Caco-2 (cell line): ENCODE results near the gene BAZ1B. TPM values are rescaled to one million over a fixed set of nuclear protein-coding genes. Genes with fewer than 3 reads are reported as not detected.

Source experiments
- BruUV-seq: library from RNA; stranded (reverse); fragments of 400-500 nt; replicated peaks from 2 replicates; lab custom pipeline; 2021; lab: Mats Ljungman, UMichigan
- CTCF ChIA-PET: fragments of 300-600 bp; sonication (Branson Sonifier 250); formaldehyde crosslinking; loops from one replicate; lab custom pipeline; 2022; ENCODE audit warnings: antibody characterized with exemption; lab: Charles Lee
- POLR2A ChIA-PET: fragments of 300-600 bp; sonication (Branson Sonifier 250); formaldehyde crosslinking; loops from one replicate; lab custom pipeline; 2022; ENCODE audit warnings: antibody characterized with exemption; lab: Charles Lee
- DNase-seq, 2 experiments: peaks; one replicate each; pipeline versions ENCODE4 v3.0.0 to v3.0.0-alpha.2; 2020 to 2022
- H3K27me3 ChIP-seq: replicated peaks from 2 replicates; pipeline ENCODE4 v1.6.0; 2011; ENCODE audit warnings: low read length; ENCODE audit not compliant: control insufficient read depth, insufficient read depth
- H3K36me3 ChIP-seq: 2 replicates; pipeline ENCODE4 v1.5.1; 2011; ENCODE audit warnings: low read length; ENCODE audit not compliant: control insufficient read depth, insufficient read depth
- H3K4me1 ChIP-seq: fragments of 250-450 bp; sonication (Bioruptor Pico); 2 replicates; pipeline ENCODE4 v1.5.1; 2020; ENCODE audit warnings: mild to moderate bottlenecking
- H3K4me3 ChIP-seq: 2 replicates; pipeline ENCODE4 v1.5.1; 2011; ENCODE audit warnings: low read depth, mild to moderate bottlenecking, control low read depth, low read length
- H3K9me3 ChIP-seq: fragments of 250-450 bp; sonication (Bioruptor Pico); 2 replicates; pipeline ENCODE4 v1.5.1; 2020; ENCODE audit warnings: mild to moderate bottlenecking, moderate library complexity
- H3K27ac Mint-ChIP-seq: one replicate; pipeline ENCODE4 v1.8.0; 2022; ENCODE audit warnings: mixed read lengths; ENCODE audit not compliant: unreplicated experiment
- H3K27me3 Mint-ChIP-seq: one replicate; pipeline ENCODE4 v1.8.0; 2022; ENCODE audit warnings: mixed read lengths; ENCODE audit not compliant: insufficient read depth, unreplicated experiment
- H3K36me3 Mint-ChIP-seq: one replicate; pipeline ENCODE4 v1.8.0; 2022; ENCODE audit warnings: mild to moderate bottlenecking, mixed read lengths; ENCODE audit not compliant: insufficient read depth, unreplicated experiment
- H3K4me1 Mint-ChIP-seq: one replicate; pipeline ENCODE4 v1.8.0; 2022; ENCODE audit warnings: low read depth, mixed read lengths; ENCODE audit not compliant: unreplicated experiment
- H3K4me3 Mint-ChIP-seq: one replicate; pipeline ENCODE4 v1.8.0; 2022; ENCODE audit warnings: mild to moderate bottlenecking, moderate library complexity, mixed read lengths; ENCODE audit not compliant: unreplicated experiment
- H3K9me3 Mint-ChIP-seq: one replicate; pipeline ENCODE4 v1.8.0; 2022; ENCODE audit warnings: mixed read lengths; ENCODE audit not compliant: unreplicated experiment
- CTCF ChIP-seq, 2 experiments: fragments of 200-600 bp in 1 of 2; IDR thresholded peaks; 1 replicate in 1 of 2; 2 replicates in 1 of 2; pipeline versions ENCODE4 v1.5.1 to v1.8.0; 2011 to 2022; ENCODE audit warnings: antibody characterized with exemption in 1 of 2, control low read depth in 1 of 2, inconsistent platforms in 1 of 2, low read depth in 1 of 2, low read length in 1 of 2, mild to moderate bottlenecking in 1 of 2, moderate library complexity in 1 of 2; ENCODE audit not compliant: insufficient read depth in 1 of 2, severe bottlenecking in 1 of 2, unreplicated experiment in 1 of 2
- intact Hi-C: fragments of 100-400 bp; cut with micrococcal nuclease; formaldehyde crosslinking; loops from one replicate; pipeline ENCODE4 v1.10.0; 2022; ENCODE audit not compliant: unreplicated experiment
- total RNA-seq: library from RNA; stranded (reverse); gene quantifications from 2 replicates; pipeline ENCODE4 v1.2.3, GENCODE V29; 2022

The BAZ1B gene
- total RNA-seq, 1 experiment from 2014 or later = 85.7 TPM

- no peak for DNase-seq
- ChIA-PET CTCF (no interaction called here), POLR2A (no interaction called here)
- no peak overlapping the region for H3K4me3 ChIP-seq
- no peaks in the 10 kb centered on the region for H3K27me3 ChIP-seq
- TF ChIP-seq CTCF (IDR thresholded peaks at IDR 0.05; ENCODE audit: insufficient read depth in 1 of 2, low read depth in 1 of 2, low read length in 1 of 2, severe bottlenecking in 1 of 2, unreplicated experiment in 1 of 2) = no peak
- H3K36me3 Mint-ChIP-seq = peaks cover 47% of the 10 kb centered on the region
- no peaks in the 10 kb centered on the region for H3K9me3 Mint-ChIP-seq
- H3K27ac Mint-ChIP-seq = no peak overlapping the region
- H3K4me1 ChIP-seq = peaks cover 13% of the 10 kb centered on the region
- H3K36me3 ChIP-seq = peaks cover 14% of the 10 kb centered on the region
- H3K4me1 Mint-ChIP-seq = no peaks in the 10 kb centered on the region
- intact Hi-C loops = no loop called here
- H3K27me3 Mint-ChIP-seq = no peaks in the 10 kb centered on the region
- no peak overlapping the region for H3K4me3 Mint-ChIP-seq
- H3K9me3 ChIP-seq = no peaks in the 10 kb centered on the region
- no TSS peak for BruUV-seq
Observed at GRCh38 chr7:73570521-73570920, 48.4 kb upstream of the BAZ1B start.

- H3K4me3 Mint-ChIP-seq = no peak overlapping the region
- no peak for TF ChIP-seq CTCF (IDR thresholded peaks at IDR 0.05; ENCODE audit: insufficient read depth in 1 of 2, low read depth in 1 of 2, low read length in 1 of 2, severe bottlenecking in 1 of 2, unreplicated experiment in 1 of 2)
- POLR2A ChIA-PET = interaction anchor here (0.6 kb wide), 1 partner anchor 171 kb away, joined by 3 read pairs; no protein-coding TSS in a partner anchor
Observed at GRCh38 chr7:73569042-73569608, 47.0 kb upstream of the BAZ1B start.

GRCh38 chr7:73567846-73568685 is 46.0 kb upstream of the BAZ1B start:
- no peak for TF ChIP-seq CTCF (IDR thresholded peaks at IDR 0.05; ENCODE audit: insufficient read depth in 1 of 2, low read depth in 1 of 2, low read length in 1 of 2, severe bottlenecking in 1 of 2, unreplicated experiment in 1 of 2)
- Mint-ChIP-seq H3K27ac (no peak overlapping the region), H3K9me3 (no peaks in the 10 kb centered on the region), H3K4me3 (no peak overlapping the region), H3K4me1 (peaks cover 7% of the 10 kb centered on the region), H3K27me3 (no peaks in the 10 kb centered on the region), H3K36me3 (peaks cover 32% of the 10 kb centered on the region)
- Histone ChIP-seq H3K9me3 (no peaks in the 10 kb centered on the region), H3K27me3 (no peaks in the 10 kb centered on the region), H3K4me1 (peaks cover 14% of the 10 kb centered on the region), H3K4me3 (no peak overlapping the region), H3K36me3 (peaks cover 5% of the 10 kb centered on the region)
- intact Hi-C loops = no loop called here
- ChIA-PET CTCF (interaction anchor here (1.1 to 1.2 kb wide), 2 partner anchors 48 to 157 kb away, joined by 3 read pairs; no protein-coding TSS in a partner anchor), POLR2A (interaction anchor here (0.5 to 1.4 kb wide), 4 partner anchors 10 to 171 kb away, joined by 3 to 14 read pairs (median 4); partner anchors contain the start of genes ABHD11 and TBL2)
- no peak for DNase-seq
- BruUV-seq = no TSS peak

More at GRCh38 chr7:73569042-73569608, 47.0 kb upstream of the BAZ1B start:
- intact Hi-C loops = no loop called here
- Histone ChIP-seq H3K9me3 (no peaks in the 10 kb centered on the region), H3K4me3 (no peak overlapping the region), H3K36me3 (peaks cover 14% of the 10 kb centered on the region), H3K27me3 (no peaks in the 10 kb centered on the region), H3K4me1 (peaks cover 19% of the 10 kb centered on the region)
- BruUV-seq = no TSS peak
- CTCF ChIA-PET = interaction anchor here (0.9 to 1.2 kb wide), 2 partner anchors 9 to 49 kb away, joined by 3 to 4 read pairs; partner anchors contain the start of gene TBL2
- H3K27ac Mint-ChIP-seq = no peak overlapping the region
- no peaks in the 10 kb centered on the region for H3K9me3 Mint-ChIP-seq
- H3K4me1 Mint-ChIP-seq = peaks cover 7% of the 10 kb centered on the region
- H3K27me3 Mint-ChIP-seq = no peaks in the 10 kb centered on the region
- no peak for DNase-seq
- peaks cover 42% of the 10 kb centered on the region for H3K36me3 Mint-ChIP-seq
